WI38 (cell line): ENCODE results near the gene SOWAHA.

ENCODE experiments used
- H3K4me3 ChIP-seq: 2 replicates; pipeline ENCODE4 v1.5.1; 2011; ENCODE audit warnings: low read depth, mild to moderate bottlenecking, control low read depth, low read length
- CTCF ChIP-seq: IDR thresholded peaks from 2 replicates; pipeline ENCODE4 v1.5.1; 2012; ENCODE audit warnings: low read depth, mild to moderate bottlenecking, control low read depth, low read length

The SOWAHA gene

GRCh38 chr5:132767150-132767549, 46.0 kb upstream of the SOWAHA start:
- no peak overlapping the region for H3K4me3 ChIP-seq
- no peak for TF ChIP-seq CTCF

DNA sequence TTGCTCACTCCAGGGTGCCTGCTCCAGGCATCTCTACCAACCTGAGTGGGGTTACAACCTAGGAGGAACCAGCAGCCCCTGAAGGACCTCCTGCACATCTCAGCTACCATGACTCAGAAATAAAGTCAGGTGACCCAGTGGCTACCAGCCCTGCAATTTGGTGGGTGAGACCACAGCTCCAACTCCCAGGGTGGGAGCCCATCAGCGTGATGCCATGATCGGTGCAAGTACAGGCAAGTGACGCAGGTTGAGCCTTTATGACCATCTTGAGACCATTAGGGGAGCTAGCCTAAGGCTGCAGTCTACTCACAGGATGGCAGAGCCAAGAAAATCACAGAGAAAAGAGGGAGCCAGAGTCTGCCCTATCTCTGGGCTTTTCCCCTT, 44.6 kb upstream of the SOWAHA start:
- H3K4me3 ChIP-seq: no peak overlapping the region
- TF ChIP-seq CTCF: no peak

GRCh38 chr5:132770476-132771159, 42.5 kb upstream of the SOWAHA start:
- TF ChIP-seq CTCF: no peak

DNA sequence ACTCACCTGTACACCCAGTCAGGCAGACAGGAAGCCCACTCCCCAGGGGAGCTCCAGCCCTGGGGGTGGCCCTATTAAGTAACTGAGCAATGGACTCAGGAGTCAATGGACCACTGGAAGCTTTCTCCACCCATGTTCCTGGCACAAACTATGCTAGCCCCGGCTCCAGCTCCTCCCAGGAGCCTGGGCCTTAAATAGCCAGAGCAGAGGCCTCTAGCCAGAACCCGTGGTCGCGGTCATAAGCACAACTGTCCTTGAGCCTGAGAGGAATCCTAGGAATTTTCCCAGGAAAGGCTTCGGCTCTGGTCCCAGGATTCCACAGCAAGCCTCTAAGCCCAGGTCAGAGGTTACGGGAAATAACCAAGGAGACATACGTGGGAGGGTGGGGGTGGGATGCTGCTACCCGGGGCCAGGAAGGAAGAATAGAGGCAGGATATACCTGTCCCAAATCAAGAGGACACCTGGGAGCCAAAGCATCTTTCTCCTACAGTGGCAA, 41.6 kb upstream of the SOWAHA start:
- TF ChIP-seq CTCF: no peak
- no peak overlapping the region for H3K4me3 ChIP-seq

More at GRCh38 chr5:132770476-132771159, 42.5 kb upstream of the SOWAHA start:
- H3K4me3 ChIP-seq: no peak overlapping the region

DNA sequence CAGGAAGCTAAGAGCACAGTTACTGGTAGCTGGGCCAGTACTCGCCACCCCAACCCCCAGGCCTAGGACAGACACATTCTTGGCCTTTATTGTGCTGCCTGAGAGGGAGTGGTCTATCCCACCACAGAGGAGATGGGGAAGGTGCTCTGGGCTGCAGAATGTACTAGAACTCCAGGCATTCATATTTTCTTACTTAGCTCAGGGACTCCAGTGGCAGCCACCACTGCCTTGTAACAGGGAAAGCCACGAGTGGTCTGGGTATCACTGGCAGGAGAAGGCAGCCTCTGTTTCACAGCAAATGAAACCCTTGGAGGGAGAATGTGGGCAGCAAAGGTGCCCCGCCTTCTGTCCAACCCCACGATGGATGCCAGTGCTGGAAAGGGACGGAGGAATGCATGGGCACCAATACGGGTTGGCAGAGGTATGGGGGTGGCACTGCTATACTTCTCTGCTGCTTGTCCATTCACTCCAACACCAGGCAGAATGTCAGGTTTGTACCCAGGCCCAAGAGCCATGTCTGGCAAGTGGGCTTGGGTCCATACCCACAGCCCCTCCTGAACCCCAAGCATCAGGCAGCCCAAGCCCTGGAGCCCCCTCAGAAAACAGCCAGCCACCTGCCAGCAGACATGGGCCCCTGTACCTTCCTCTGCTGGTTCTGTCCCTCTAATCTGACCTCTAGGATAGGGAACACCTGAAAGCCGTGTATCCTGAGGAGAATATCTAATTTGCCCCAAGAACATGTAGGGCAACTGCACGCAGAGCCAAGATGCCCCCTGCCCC, 40.6 kb upstream of the SOWAHA start:
- H3K4me3 ChIP-seq: no peak overlapping the region
- no peak for TF ChIP-seq CTCF

DNA sequence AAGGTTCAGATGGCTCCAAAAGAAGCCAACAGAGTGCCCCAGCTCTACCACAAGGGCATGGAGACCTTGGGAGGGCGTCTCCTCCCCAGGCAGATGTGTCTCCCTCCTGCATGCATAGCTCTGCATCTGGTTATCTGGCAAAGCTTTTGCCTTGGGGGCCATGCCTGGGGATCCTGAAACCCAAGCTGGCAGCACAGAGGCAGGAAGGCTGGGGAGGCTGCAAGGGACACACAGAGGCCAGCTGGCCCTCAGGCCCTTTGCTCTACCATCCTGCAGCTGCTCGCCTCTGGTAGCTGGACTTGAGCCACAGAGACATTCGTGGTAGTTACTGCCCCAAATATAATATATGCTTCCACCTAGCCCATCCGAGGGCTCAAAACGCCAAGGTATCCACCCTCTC, 40.0 kb upstream of the SOWAHA start:
- TF ChIP-seq CTCF: no peak
- no peak overlapping the region for H3K4me3 ChIP-seq

DNA sequence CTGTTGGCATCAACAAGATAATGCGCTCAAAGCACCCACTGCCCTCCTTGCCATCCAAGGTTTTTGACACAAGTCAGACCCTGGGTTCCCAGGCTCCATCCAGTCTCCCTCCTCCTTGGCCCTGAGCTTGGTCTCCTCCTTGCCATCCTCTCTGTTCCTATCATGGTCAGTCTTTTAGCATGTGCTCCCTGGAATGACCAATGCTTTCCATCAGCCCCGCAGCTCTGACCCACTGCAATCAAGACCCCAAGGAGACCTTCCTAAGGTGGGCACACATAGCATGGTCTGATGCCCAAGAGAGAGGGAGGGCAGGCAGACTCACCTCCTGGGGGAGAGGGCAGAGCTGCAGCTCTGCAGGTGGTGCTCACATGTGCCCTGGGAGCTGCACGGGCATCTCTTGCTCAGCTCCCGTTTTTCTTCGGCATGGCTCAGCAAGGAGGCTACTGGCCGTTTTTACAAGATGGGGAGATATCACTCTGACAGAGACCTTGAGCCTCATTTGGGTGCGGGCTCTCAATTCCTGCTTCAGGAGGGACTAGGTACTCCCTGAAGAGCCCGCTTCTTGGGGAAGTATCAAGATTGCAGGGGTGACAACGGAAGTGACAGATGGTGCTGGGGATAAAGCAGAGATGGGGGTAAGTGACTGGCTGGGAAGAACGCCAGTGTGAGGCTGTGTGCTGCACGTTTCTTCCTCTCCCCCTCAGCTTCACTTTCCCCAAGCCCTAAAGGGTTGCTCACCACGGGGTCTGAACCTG, 39.3 kb upstream of the SOWAHA start:
- H3K4me3 ChIP-seq: no peak overlapping the region
- no peak for TF ChIP-seq CTCF
